NT2/D1 (cell line): ENCODE measurements around the gene FCRL6.

Source experiments
- DNase-seq: peaks from one replicate; pipeline ENCODE4 v3.0.0-alpha.2; 2011; ENCODE audit warnings: low read depth, low spot score
- H3K27me3 ChIP-seq: 2 replicates; pipeline ENCODE4 v1.6.0; 2011; ENCODE audit warnings: mild to moderate bottlenecking; ENCODE audit not compliant: insufficient read length, insufficient read depth
- H3K36me3 ChIP-seq: 2 replicates; pipeline ENCODE4 v1.6.1; 2011; ENCODE audit warnings: mild to moderate bottlenecking, low read length, mixed read lengths; ENCODE audit not compliant: insufficient read depth, insufficient read length
- H3K4me1 ChIP-seq: 2 replicates; pipeline ENCODE4 v1.5.1; 2011; ENCODE audit not compliant: insufficient read depth, insufficient read length
- H3K4me3 ChIP-seq: 2 replicates; pipeline ENCODE4 v1.5.1; 2011; ENCODE audit warnings: low read depth; ENCODE audit not compliant: insufficient read length
- H3K9ac ChIP-seq: 2 replicates; pipeline ENCODE4 v1.6.0; 2011; ENCODE audit warnings: low read depth; ENCODE audit not compliant: insufficient read length
- H3K9me3 ChIP-seq: 2 replicates; pipeline ENCODE4 v1.5.1; 2011; ENCODE audit warnings: mild to moderate bottlenecking, low read length; ENCODE audit not compliant: insufficient read depth
- SUZ12 ChIP-seq: IDR thresholded peaks from 2 replicates; pipeline ENCODE4 v1.6.1; 2011; ENCODE audit not compliant: insufficient read length, insufficient read depth; ENCODE audit errors: extremely low read depth
- YY1 ChIP-seq: IDR thresholded peaks from 2 replicates; pipeline ENCODE4 v1.6.1; 2011; ENCODE audit not compliant: insufficient read length, insufficient read depth
- ZNF274 ChIP-seq: IDR thresholded peaks from 2 replicates; pipeline ENCODE4 v1.6.1; 2011; ENCODE audit warnings: mild to moderate bottlenecking, low read depth, low read length

FCRL6 gene

GRCh38 chr1:159771127-159771895 lies 30.8 kb upstream of the FCRL6 start:
- DNase-seq, result no peak
- H3K4me3 ChIP-seq, result no peak overlapping the region
- H3K36me3 ChIP-seq, result no peaks in the 10 kb centered on the region
- no peaks in the 10 kb centered on the region for H3K4me1 ChIP-seq
- no peak overlapping the region for H3K9ac ChIP-seq
- peaks cover 8% of the 10 kb centered on the region; the same call in 1 of the 2 replicates for H3K9me3 ChIP-seq
- no peaks in the 10 kb centered on the region for H3K27me3 ChIP-seq
- TF ChIP-seq ZNF274, result no peak
- no peak for TF ChIP-seq YY1
- TF ChIP-seq SUZ12, result no peak

GRCh38 chr1:159774465-159774864 lies 27.7 kb upstream of the FCRL6 start:
- H3K4me3 ChIP-seq, result no peak overlapping the region
- no peak for TF ChIP-seq ZNF274
- no peak for TF ChIP-seq SUZ12
- no peak for TF ChIP-seq YY1

GRCh38 chr1:159775716-159776115 lies 26.4 kb upstream of the FCRL6 start:
- H3K9me3 ChIP-seq, result no peaks in the 10 kb centered on the region
- H3K36me3 ChIP-seq, result no peaks in the 10 kb centered on the region
- DNase-seq, result no peak
- TF ChIP-seq YY1 (no peak), SUZ12 (no peak), ZNF274 (no peak)
- no peak overlapping the region for H3K9ac ChIP-seq
- H3K4me1 ChIP-seq, result no peaks in the 10 kb centered on the region
- no peak overlapping the region for H3K4me3 ChIP-seq
- no peaks in the 10 kb centered on the region for H3K27me3 ChIP-seq

More at GRCh38 chr1:159774465-159774864, 27.7 kb upstream of the FCRL6 start:
- Histone ChIP-seq H3K27me3 (no peaks in the 10 kb centered on the region), H3K4me1 (no peaks in the 10 kb centered on the region), H3K9ac (no peak overlapping the region), H3K9me3 (no peaks in the 10 kb centered on the region), H3K36me3 (no peaks in the 10 kb centered on the region)
- DNase-seq, result no peak

- Histone ChIP-seq H3K9me3 (peaks cover 16% of the 10 kb centered on the region), H3K36me3 (peaks cover 15% of the 10 kb centered on the region), H3K4me3 (no peak overlapping the region), H3K9ac (no peak overlapping the region), H3K27me3 (no peaks in the 10 kb centered on the region), H3K4me1 (no peaks in the 10 kb centered on the region)
- DNase-seq, result no peak
- TF ChIP-seq SUZ12 (no peak), ZNF274 (no peak), YY1 (no peak)
Measured at GRCh38 chr1:159778266-159778665, 23.9 kb upstream of the FCRL6 start.

- Histone ChIP-seq H3K4me3 (no peak overlapping the region), H3K36me3 (peaks cover 15% of the 10 kb centered on the region), H3K27me3 (no peaks in the 10 kb centered on the region), H3K9me3 (peaks cover 24% of the 10 kb centered on the region), H3K4me1 (peaks cover 5% of the 10 kb centered on the region), H3K9ac (no peak overlapping the region)
- no peak for DNase-seq
- TF ChIP-seq ZNF274, result no peak
- no peak for TF ChIP-seq SUZ12
- TF ChIP-seq YY1, result no peak
Measured at GRCh38 chr1:159779403-159779851, 22.7 kb upstream of the FCRL6 start.

GRCh38 chr1:159780583-159781582 lies 21.3 kb upstream of the FCRL6 start, which contains the start of gene DUSP23:
Gene DUSP23 (plus strand): TSS chr1:159780962. CDS start chr1:159781101, 139 bp downstream.
- H3K4me3 ChIP-seq, result peak within 1 kb of the TSS; percentile 72
- H3K4me1 ChIP-seq, result peaks cover 5% of the 10 kb centered on the region
- DNase-seq, result peak; percentile 99
- TF ChIP-seq SUZ12 (no peak), YY1 (no peak), ZNF274 (no peak)
- peaks cover 31% of the 10 kb centered on the region for H3K9me3 ChIP-seq
- no peaks in the 10 kb centered on the region for H3K27me3 ChIP-seq
- peaks cover 15% of the 10 kb centered on the region for H3K36me3 ChIP-seq
- peak within 1 kb of the TSS; percentile 68 for H3K9ac ChIP-seq

- Histone ChIP-seq H3K4me1 (peaks cover 5% of the 10 kb centered on the region), H3K9me3 (peaks cover 31% of the 10 kb centered on the region), H3K4me3 (peak overlapping the region; percentile 72), H3K27me3 (no peaks in the 10 kb centered on the region), H3K36me3 (peaks cover 15% of the 10 kb centered on the region), H3K9ac (no peak overlapping the region)
- DNase-seq, result no peak
- TF ChIP-seq ZNF274 (no peak), SUZ12 (no peak), YY1 (no peak)
Measured at GRCh38 chr1:159781992-159782391, 20.2 kb upstream of the FCRL6 start.
